Keratinocyte (primary cell): ENCODE results near the gene FYB1. TPM values are rescaled to one million over a fixed set of nuclear protein-coding genes. Genes with fewer than 3 reads are reported as not detected.

ENCODE experiments used
- DNase-seq: peaks from one replicate; pipeline ENCODE4 v3.0.0-alpha.2; 2011; ENCODE audit warnings: low read depth, missing footprints, low spot score
- FAIRE-seq: peaks from 2 replicates; lab custom pipeline; 2011; peaks lifted over from hg19 to GRCh38; lab: Jason Lieb, UNC
- H2AFZ ChIP-seq: 2 replicates; pipeline ENCODE4 v1.6.0; 2012; ENCODE audit warnings: low read length, control low read depth, inconsistent platforms; ENCODE audit not compliant: control insufficient read depth
- H3K27ac ChIP-seq: 2 replicates; pipeline ENCODE4 v1.5.1; 2011; ENCODE audit warnings: low read length; ENCODE audit not compliant: control insufficient read depth, insufficient read depth
- H3K27me3 ChIP-seq: 3 replicates; pipeline ENCODE4 v1.6.0; 2011; ENCODE audit warnings: low read length; ENCODE audit not compliant: control insufficient read depth, insufficient read depth; ENCODE audit errors: extremely low read depth
- H3K36me3 ChIP-seq, 2 experiments: 2 replicates in 1 of 2; 3 replicates in 1 of 2; pipeline ENCODE4 v1.5.1; 2011; ENCODE audit warnings: low read length in 2 of 2, mild to moderate bottlenecking in 1 of 2; ENCODE audit not compliant: control insufficient read depth in 2 of 2, insufficient read depth in 2 of 2; ENCODE audit errors: extremely low read depth in 1 of 2
- H3K4me1 ChIP-seq: 3 replicates; pipeline ENCODE4 v1.5.1; 2011; ENCODE audit warnings: low read length; ENCODE audit not compliant: control insufficient read depth, insufficient read depth; ENCODE audit errors: extremely low read depth
- H3K4me2 ChIP-seq: 3 replicates; pipeline ENCODE4 v1.6.0; 2011; ENCODE audit warnings: low read depth, low read length; ENCODE audit not compliant: control insufficient read depth, insufficient read depth; ENCODE audit errors: extremely low read depth
- H3K4me3 ChIP-seq, 3 experiments: fragments of 200-600 bp in 1 of 3; sonication (generic) in 1 of 3; 2 replicates in 2 of 3; 3 replicates in 1 of 3; pipeline ENCODE4 v1.5.1; 2011 to 2016; ENCODE audit warnings: low read length in 3 of 3, mild to moderate bottlenecking in 3 of 3, control low read depth in 2 of 3, inconsistent platforms in 1 of 3, low read depth in 1 of 3, mixed read lengths in 1 of 3, mixed run types in 1 of 3, moderate library complexity in 1 of 3; ENCODE audit not compliant: control insufficient read depth in 2 of 3, insufficient read depth in 2 of 3; ENCODE audit errors: extremely low read depth in 1 of 3
- H3K79me2 ChIP-seq: 2 replicates; pipeline ENCODE4 v1.6.0; 2012; ENCODE audit warnings: low read length; ENCODE audit not compliant: control insufficient read depth, insufficient read depth
- H3K9ac ChIP-seq: 3 replicates; pipeline ENCODE4 v1.6.0; 2011; ENCODE audit warnings: low read length; ENCODE audit not compliant: control insufficient read depth, insufficient read depth; ENCODE audit errors: extremely low read depth
- H3K9me1 ChIP-seq: 3 replicates; pipeline ENCODE4 v1.6.0; 2011; ENCODE audit warnings: low read length; ENCODE audit not compliant: control insufficient read depth, insufficient read depth; ENCODE audit errors: extremely low read depth
- H3K9me3 ChIP-seq: 2 replicates; pipeline ENCODE4 v1.5.1; 2012; ENCODE audit warnings: low read depth, low read length; ENCODE audit not compliant: control insufficient read depth
- H4K20me1 ChIP-seq: 3 replicates; pipeline ENCODE4 v1.6.0; 2011; ENCODE audit warnings: low read length; ENCODE audit not compliant: control insufficient read depth, insufficient read depth; ENCODE audit errors: extremely low read depth
- EZH2 ChIP-seq: IDR thresholded peaks from one replicate; pipeline ENCODE4 v1.6.1; 2012; ENCODE audit warnings: inconsistent platforms, mild to moderate bottlenecking, low read length, moderate library complexity
- dilution Hi-C: fragments of 300-500 bp; cut with MboI; formaldehyde crosslinking; loops from one replicate; pipeline ENCODE4 v1.7.0; 2020; ENCODE audit warnings: low sequenced_read_pairs; ENCODE audit not compliant: extremely low pct_ligation_motif_present
- polyA plus RNA-seq, 5 experiments: library from polyadenylated mRNA; depleted of rRNA in 3 of 5; stranded (reverse) in 3 of 5; stranded (forward) in 1 of 5; unstranded in 1 of 5; fragments of >200 nt; gene quantifications; 1 replicate in 1 of 5; 2 replicates in 3 of 5; 3 replicates in 1 of 5; pipeline versions ENCODE4 v1.2.1 to v1.2.3, GENCODE V29; 2011 to 2012; ENCODE audit warnings: missing spikeins in 2 of 5, low read depth in 1 of 5, low replicate concordance in 1 of 5
- TF ChIP-seq, protein P1 (sequence below), 3 experiments: IDR thresholded peaks in 1 of 3; conservative IDR thresholded peaks in 1 of 3; optimal IDR thresholded peaks in 1 of 3; 2 replicates in 2 of 3; 3 replicates in 1 of 3; pipeline versions ENCODE3 to v1.5.1; 2011; ENCODE audit warnings: low read length in 3 of 3, mild to moderate bottlenecking in 3 of 3, moderate library complexity in 2 of 3, control low read depth in 1 of 3, inconsistent platforms in 1 of 3; ENCODE audit not compliant: insufficient read depth in 2 of 3; ENCODE audit errors: extremely low read depth in 1 of 3

The FYB1 gene
- polyA plus RNA-seq, 1 donor (not counting 4 experiments of a cell fraction or from before 2014, with no cell fraction given) = 0.29 TPM

DNA sequence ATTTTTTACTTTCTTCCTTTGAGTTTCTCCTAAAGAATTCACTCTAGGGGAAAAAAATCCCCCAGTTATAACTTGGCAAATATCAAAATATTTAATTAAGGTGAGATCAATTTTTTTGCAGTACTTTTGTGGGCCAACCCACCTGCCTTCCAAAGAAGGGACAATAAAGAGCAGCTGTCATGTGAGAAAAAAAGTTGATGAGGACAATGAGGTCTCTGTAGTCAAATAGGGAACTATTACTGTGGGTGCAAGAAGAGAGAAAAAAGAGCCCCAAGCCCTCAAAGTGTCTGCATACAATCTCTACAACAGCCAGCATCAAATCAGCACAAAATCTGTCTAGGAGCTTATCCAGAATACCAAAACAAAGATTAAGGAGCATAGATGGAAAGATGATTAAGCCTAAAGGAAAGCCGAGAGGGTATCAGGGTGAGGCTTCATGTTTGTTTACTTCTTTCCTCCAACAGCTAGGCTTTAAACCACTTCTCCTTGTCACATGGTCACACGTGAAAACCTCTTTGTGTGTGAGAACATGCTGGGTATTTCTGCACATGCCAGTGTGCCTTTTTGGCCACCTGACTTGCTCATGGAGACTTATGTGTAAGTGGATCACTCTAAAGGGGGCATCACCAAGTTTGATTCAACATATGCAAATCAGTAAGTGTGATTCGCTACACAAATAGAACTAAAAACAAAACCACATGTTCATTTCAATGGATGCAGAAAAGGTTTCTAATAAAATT, 19.2 kb upstream of the FYB1 start:
- Histone ChIP-seq H3K4me1 (no peaks in the 10 kb centered on the region), H3K9ac (no peak overlapping the region), H3K9me1 (no peaks in the 10 kb centered on the region), H3K27me3 (no peaks in the 10 kb centered on the region), H4K20me1 (no peaks in the 10 kb centered on the region), H3K36me3 (no peaks in the 10 kb centered on the region), H2AFZ (no peak overlapping the region), H3K9me3 (no peaks in the 10 kb centered on the region), H3K79me2 (no peaks in the 10 kb centered on the region), H3K27ac (no peak overlapping the region), H3K4me2 (no peak overlapping the region), H3K4me3 (no peak overlapping the region)
- dilution Hi-C loops = no loop called here
- FAIRE-seq = no peak
- no peak for DNase-seq
- TF ChIP-seq EZH2 = no peak
- TF ChIP-seq, protein P1, sequence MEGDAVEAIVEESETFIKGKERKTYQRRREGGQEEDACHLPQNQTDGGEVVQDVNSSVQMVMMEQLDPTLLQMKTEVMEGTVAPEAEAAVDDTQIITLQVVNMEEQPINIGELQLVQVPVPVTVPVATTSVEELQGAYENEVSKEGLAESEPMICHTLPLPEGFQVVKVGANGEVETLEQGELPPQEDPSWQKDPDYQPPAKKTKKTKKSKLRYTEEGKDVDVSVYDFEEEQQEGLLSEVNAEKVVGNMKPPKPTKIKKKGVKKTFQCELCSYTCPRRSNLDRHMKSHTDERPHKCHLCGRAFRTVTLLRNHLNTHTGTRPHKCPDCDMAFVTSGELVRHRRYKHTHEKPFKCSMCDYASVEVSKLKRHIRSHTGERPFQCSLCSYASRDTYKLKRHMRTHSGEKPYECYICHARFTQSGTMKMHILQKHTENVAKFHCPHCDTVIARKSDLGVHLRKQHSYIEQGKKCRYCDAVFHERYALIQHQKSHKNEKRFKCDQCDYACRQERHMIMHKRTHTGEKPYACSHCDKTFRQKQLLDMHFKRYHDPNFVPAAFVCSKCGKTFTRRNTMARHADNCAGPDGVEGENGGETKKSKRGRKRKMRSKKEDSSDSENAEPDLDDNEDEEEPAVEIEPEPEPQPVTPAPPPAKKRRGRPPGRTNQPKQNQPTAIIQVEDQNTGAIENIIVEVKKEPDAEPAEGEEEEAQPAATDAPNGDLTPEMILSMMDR (optimal IDR thresholded peaks at IDR 0.05 in 1 of 3, IDR thresholded peaks at IDR 0.05 in 1 of 3, conservative IDR thresholded peaks at IDR 0.05 in 1 of 3; ENCODE audit: extremely low read depth in 1 of 3, insufficient read depth in 2 of 3, low read length in 3 of 3) = no peak

DNA sequence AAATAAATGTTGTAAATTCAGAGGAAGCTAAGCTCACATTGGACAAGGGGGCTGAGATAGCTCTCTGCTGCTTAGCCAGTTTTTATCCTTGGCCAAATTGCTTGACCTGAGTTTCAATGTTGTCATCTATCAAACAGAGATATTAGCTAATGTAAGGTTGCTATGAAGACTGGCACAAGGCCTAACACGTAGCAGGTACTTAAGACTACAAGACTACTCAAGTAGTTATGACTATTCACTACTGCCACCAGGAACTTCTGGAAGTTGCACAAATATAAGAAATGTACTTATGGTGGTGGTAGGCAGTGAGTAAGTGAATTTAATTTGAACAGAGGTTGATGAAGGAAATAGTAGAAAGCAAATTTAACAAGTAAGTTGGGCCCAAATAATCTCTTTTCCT, 17.4 kb upstream of the FYB1 start:
- DNase-seq (no peak), FAIRE-seq (no peak)
- Histone ChIP-seq H4K20me1 (no peaks in the 10 kb centered on the region), H3K4me2 (no peak overlapping the region), H3K36me3 (no peaks in the 10 kb centered on the region), H3K4me3 (no peak overlapping the region), H3K79me2 (no peaks in the 10 kb centered on the region), H3K9me3 (no peaks in the 10 kb centered on the region), H3K9me1 (no peaks in the 10 kb centered on the region), H3K27ac (no peak overlapping the region), H3K9ac (no peak overlapping the region), H2AFZ (no peak overlapping the region), H3K27me3 (no peaks in the 10 kb centered on the region), H3K4me1 (peaks cover 4% of the 10 kb centered on the region)
- TF ChIP-seq, protein P1 (optimal IDR thresholded peaks at IDR 0.05 in 1 of 3, IDR thresholded peaks at IDR 0.05 in 1 of 3, conservative IDR thresholded peaks at IDR 0.05 in 1 of 3; ENCODE audit: extremely low read depth in 1 of 3, insufficient read depth in 2 of 3, low read length in 3 of 3) = no peak
- no peak for TF ChIP-seq EZH2
- dilution Hi-C loops = no loop called here
